Measurements from ENCODE around the gene PLAAT5. TPM values are rescaled to one million over a fixed set of nuclear protein-coding genes. Genes with fewer than 3 reads are reported as not detected.

The PLAAT5 gene
- total and polyA plus RNA-seq, 2 donors = 1.9 to 4.3 TPM

DNA sequence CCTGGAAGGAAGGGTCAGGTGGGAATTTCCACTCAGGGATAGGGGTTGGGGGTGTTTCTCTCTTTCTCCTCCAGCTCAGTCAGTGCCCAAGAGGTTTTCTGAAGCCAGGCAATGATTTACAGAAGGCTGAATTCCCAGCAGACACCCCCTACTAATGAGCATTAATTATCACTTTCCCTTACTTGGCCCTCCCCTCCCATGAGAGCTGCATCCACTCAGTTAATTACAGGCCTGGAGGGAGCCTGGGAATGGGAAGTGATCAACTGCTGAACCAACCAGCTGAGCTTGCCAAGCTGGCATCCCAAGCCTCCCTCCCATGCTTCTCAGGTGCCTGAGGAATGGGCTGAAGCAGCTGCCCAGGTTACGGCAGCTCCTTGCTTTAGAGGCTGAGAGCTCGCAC is 15.9 kb upstream of the PLAAT5 start:
- WGBS = 98% methylated on average over 2 of the region's 2 CpGs
- Histone ChIP-seq H3K4me1 (ENCODE audit: insufficient read depth) (no peaks in the 10 kb centered on the region), H3K4me3 (ENCODE audit: low read depth, low read length) (no peak overlapping the region), H3K36me3 (ENCODE audit: insufficient read depth) (no peaks in the 10 kb centered on the region), H3K27ac (ENCODE audit: low read depth) (no peak overlapping the region)
- DNase-seq (ENCODE audit: extremely low spot score) = no peak

DNA sequence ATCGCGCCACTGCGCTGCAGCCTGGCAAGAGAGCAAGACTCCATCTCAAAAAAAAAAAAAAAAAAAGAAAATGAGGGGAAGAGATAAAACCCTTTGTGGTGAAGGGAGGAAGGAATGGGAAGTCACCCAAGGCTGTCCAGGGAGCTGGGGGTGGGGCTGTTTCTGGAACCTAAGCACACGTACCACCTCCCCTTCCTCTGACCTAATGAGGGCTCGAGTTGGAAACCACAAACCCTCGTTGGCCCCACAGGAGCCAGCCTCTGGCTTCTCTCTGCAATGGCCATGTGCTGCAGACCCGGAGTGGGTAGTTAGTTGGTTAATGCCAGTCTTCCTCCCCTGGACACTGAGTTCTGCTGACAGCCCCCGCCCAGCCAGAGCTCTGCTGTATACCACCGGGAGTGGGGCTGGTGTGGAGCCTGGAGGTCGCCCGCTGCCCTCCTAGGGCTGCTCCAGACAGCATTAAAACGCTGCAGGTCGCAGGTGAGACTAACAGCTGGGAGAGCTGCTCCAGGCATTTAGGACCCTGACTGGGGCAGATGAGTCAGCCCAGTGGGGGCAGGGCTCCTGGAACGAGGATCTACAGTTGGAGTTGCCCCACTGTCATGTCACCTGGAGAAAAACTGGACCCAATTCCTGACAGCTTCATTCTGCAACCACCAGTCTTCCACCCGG is 15.0 kb upstream of the PLAAT5 start, which contains the start of gene LGALS12:
TSS of gene LGALS12 (plus strand) at position 228 of the 672 bp plus-strand sequence. CDS start at position 603, 375 bp downstream.
- 62% methylated on average over 15 of the region's 15 CpGs for WGBS
- Histone ChIP-seq H3K27ac (ENCODE audit: low read depth) (no peak within 1 kb of the TSS), H3K4me3 (ENCODE audit: low read depth, low read length) (no peak within 1 kb of the TSS), H3K36me3 (ENCODE audit: insufficient read depth) (no peaks in the 10 kb centered on the region), H3K4me1 (ENCODE audit: insufficient read depth) (no peaks in the 10 kb centered on the region)
- DNase-seq (ENCODE audit: extremely low spot score) = no peak

DNA sequence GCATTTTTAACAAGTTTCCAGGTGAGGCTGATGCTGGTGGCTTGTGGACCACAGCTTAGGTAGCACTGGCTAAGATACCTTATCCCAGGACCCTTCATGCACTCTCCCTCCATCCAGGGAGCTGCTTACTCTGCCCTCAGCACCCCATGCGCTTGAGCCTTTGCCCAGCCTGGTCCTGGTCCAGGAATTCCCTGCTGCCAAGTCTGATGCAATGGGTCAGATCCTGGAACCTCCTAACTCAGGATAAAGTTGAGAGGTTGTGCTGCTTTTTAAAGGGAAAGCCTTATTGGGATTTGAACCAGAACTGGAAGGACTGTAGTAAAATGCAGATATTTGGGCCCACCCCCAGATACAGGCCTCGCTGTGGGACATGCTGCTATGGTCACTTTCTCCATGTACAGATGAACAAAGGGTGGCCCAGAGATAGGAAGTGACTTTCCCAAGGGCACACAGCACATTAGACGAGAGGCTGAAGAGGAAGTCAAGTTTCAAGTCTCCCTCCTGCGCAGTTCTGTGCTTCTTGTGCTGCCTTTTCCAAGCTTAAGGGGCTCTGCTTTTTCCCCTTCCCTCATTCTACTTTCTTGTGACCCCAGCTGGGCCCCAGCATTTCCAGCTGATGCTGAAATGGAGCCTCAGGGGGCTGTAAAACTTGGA is 14.1 kb upstream of the PLAAT5 start:
- Histone ChIP-seq H3K27ac (ENCODE audit: low read depth) (no peak overlapping the region), H3K4me3 (ENCODE audit: low read depth, low read length) (no peak overlapping the region), H3K4me1 (ENCODE audit: insufficient read depth) (no peaks in the 10 kb centered on the region), H3K36me3 (ENCODE audit: insufficient read depth) (no peaks in the 10 kb centered on the region)
- DNase-seq (ENCODE audit: extremely low spot score) = no peak
- 73% methylated on average over 4 of the region's 4 CpGs for WGBS

DNA sequence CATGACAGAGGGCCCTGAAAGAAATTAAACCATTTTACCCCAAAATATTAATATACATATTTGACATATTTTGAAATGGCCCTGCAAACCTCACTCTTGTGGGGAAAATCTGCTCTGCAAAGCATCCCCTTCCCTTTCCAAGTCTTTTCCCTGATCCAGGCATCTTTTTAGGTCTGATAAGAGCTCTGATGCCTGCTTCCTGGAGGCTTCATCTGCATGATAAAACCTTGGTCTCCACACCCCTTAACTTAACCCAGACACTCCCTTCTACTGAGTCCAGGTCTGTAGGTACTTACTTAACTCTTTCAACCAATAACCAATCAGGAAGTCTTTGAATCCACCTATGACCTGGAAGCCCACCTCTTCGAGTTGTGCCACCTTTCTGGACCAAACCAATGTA is 13.1 kb upstream of the PLAAT5 start:
- Histone ChIP-seq H3K4me3 (ENCODE audit: low read depth, low read length) (no peak overlapping the region), H3K36me3 (ENCODE audit: insufficient read depth) (no peaks in the 10 kb centered on the region), H3K27ac (ENCODE audit: low read depth) (no peak overlapping the region), H3K4me1 (ENCODE audit: insufficient read depth) (no peaks in the 10 kb centered on the region)
- DNase-seq (ENCODE audit: extremely low spot score) = no peak
- 88% methylated on average over 1 of the region's 1 CpG for WGBS

DNA sequence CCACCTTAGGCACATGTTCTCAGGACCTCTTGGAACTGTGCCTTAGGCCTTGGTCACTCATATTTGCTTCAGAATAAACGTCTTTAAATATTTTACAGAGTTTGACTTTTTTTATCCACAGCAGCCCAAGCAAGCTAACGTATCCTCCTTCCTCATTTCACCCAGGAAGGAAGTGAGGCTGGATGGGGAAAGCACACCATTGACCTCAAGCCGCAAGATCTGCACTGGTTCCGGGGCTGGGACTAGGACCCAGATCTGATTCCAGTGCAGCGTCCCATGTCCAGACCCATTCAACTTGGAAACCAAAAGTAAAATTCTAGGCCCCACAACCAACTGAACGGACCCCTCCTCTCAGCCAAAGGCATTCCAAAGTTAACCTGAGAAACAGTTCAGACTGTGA is 12.5 kb upstream of the PLAAT5 start:
- Histone ChIP-seq H3K4me1 (ENCODE audit: insufficient read depth) (no peaks in the 10 kb centered on the region), H3K27ac (ENCODE audit: low read depth) (no peak overlapping the region), H3K4me3 (ENCODE audit: low read depth, low read length) (no peak overlapping the region), H3K36me3 (ENCODE audit: insufficient read depth) (no peaks in the 10 kb centered on the region)
- WGBS = 77% methylated on average over 6 of the region's 6 CpGs
- no peak for DNase-seq (ENCODE audit: extremely low spot score)

DNA sequence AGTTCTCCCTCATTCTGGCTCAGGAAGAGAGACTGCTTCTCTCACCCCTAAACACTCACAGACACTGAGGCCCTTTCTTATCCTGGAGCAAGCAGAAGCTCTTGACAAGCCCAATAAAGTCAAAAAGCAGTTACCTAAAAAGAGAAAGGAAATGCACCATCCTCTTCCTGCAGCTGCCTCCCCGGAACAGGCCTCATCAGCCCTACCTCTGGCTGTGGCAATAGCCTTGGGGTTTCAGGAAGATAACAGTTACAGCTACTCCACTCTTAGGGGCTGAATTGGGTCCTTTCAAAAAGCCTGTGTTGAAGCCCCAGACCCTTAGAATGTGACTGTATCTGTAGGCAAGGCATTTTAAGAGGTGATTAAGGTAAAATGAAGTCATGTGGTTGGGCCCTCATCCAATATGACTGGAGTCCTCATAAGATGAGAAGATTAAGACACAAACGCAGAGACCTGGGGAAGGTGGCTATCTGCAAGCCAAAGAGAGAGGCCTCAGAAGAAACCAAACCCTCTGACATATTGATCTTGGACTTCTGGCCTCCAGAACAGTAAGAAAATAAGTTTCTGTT is 11.4 kb upstream of the PLAAT5 start:
- Histone ChIP-seq H3K27ac (ENCODE audit: low read depth) (no peak overlapping the region), H3K36me3 (ENCODE audit: insufficient read depth) (no peaks in the 10 kb centered on the region), H3K4me3 (ENCODE audit: low read depth, low read length) (no peak overlapping the region), H3K4me1 (ENCODE audit: insufficient read depth) (no peaks in the 10 kb centered on the region)
- 57% methylated on average over 2 of the region's 2 CpGs for WGBS
- no peak for DNase-seq (ENCODE audit: extremely low spot score)

DNA sequence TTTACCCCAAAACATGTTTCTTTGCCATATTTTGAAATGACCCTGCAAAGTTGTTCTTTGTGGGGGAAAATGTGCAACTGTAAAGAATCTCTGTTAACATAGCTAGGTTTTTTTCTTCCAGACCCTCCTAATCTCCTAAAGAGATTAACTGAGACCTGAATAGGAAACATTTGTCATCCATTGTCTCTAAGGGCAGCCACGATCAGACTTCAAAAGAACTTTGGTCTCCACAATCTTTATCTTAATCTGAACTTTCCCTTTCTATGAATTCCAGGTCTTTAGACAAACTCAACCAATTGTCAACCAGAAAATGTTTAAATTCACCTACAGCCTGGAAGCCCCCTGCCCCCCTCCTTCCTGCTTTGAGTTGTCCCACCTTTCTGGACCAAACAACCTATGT is 10.3 kb upstream of the PLAAT5 start:
- Histone ChIP-seq H3K4me1 (ENCODE audit: insufficient read depth) (no peaks in the 10 kb centered on the region), H3K27ac (ENCODE audit: low read depth) (no peak overlapping the region), H3K36me3 (ENCODE audit: insufficient read depth) (no peaks in the 10 kb centered on the region), H3K4me3 (ENCODE audit: low read depth, low read length) (no peak overlapping the region)
- 54% methylated on average over 1 of the region's 1 CpG for WGBS
- DNase-seq (ENCODE audit: extremely low spot score) = no peak

DNA sequence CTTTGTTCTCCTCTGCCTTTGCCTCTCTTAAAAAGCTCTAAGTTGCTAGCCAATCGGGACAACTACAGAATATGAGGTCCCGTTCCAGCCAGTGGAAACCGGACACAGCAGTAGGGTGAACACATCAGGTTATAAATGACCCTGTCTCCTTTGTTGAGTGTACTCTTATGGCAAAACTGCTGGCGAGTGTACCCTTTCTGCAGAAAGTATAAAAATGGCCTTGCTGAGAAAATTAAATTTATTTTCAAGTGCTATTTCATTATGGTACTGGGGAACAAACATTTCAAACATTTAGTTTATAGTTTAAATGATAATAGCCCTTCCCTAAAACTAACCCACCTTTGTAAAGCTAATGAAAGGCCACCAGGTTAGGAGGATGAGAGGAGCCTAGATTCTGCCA is 8.9 kb upstream of the PLAAT5 start:
- Histone ChIP-seq H3K36me3 (ENCODE audit: insufficient read depth) (no peaks in the 10 kb centered on the region), H3K4me1 (ENCODE audit: insufficient read depth) (no peaks in the 10 kb centered on the region), H3K27ac (ENCODE audit: low read depth) (no peak overlapping the region), H3K4me3 (ENCODE audit: low read depth, low read length) (no peak overlapping the region)
- no peak for DNase-seq (ENCODE audit: extremely low spot score)
- WGBS = 92% methylated on average over 4 of the region's 4 CpGs

DNA sequence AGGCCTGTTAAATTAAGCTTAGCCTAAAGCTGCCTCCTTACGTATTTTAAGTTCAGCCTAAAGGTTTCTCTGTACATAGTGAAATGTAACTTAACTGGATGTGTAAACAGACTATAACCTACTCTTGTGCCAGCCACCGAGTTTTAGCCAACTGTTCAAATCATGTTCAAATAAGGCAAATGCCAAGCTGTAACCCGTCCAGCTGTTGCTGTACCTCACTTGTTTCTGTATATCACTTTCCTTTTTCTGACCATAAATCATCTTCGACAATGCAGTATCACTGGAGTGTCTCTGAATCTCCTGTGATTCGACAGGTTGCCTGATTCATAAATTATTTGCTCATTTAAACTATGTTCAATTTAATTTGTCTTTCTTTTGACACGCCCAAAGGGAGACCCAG is 4.0 kb upstream of the PLAAT5 start:
- Histone ChIP-seq H3K27ac (ENCODE audit: low read depth) (no peak overlapping the region), H3K4me3 (ENCODE audit: low read depth, low read length) (no peak overlapping the region), H3K36me3 (ENCODE audit: insufficient read depth) (no peaks in the 10 kb centered on the region), H3K4me1 (ENCODE audit: insufficient read depth) (no peaks in the 10 kb centered on the region)
- WGBS = 78% methylated on average over 6 of the region's 6 CpGs
- DNase-seq (ENCODE audit: extremely low spot score) = no peak

DNA sequence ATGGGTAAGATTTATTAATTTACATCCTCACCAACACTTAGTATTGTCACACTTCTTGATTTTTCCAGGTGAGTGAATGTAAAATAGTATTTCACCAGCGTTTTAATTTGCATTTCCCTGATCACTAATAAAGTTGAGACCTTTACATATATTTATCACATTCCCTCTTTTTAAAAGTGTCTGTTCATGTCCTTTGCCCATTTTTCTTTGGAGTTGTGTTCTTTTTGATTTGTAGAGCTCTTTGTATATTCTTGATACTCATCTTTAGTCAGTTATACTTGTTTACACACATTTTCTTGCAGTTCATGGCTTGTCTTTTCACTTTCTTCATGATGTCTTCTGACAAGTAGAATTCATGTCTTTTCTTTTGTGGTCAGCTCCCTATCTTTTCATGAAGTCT is 2.2 kb upstream of the PLAAT5 start:
- Histone ChIP-seq H3K4me3 (ENCODE audit: low read depth, low read length) (no peak overlapping the region), H3K36me3 (ENCODE audit: insufficient read depth) (no peaks in the 10 kb centered on the region), H3K4me1 (ENCODE audit: insufficient read depth) (no peaks in the 10 kb centered on the region), H3K27ac (ENCODE audit: low read depth) (no peak overlapping the region)
- WGBS = 94% methylated on average over 1 of the region's 1 CpG
- DNase-seq (ENCODE audit: extremely low spot score) = no peak

DNA sequence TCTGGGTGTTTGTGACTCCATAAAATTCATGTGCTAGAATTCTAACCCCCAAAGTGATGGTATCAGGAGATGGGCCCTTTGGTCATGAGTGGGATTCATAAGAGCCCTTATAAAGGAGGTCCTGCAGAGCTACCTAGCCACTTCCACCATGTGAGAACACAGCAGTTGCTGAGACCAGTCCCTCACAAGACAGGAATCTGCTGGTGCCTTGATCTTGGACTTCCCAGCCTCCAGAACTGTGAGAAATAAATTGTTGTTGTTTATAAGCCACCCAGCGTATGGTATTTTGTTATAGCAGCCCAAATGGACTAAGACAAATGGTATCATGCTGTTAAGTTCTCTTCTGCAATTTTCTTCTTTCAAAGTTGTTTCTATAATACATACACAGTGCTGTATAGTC is 1.5 kb upstream of the PLAAT5 start:
- 99% methylated on average over 1 of the region's 1 CpG for WGBS
- H3K4me3 ChIP-seq (ENCODE audit: low read depth, low read length) = no peak overlapping the region
- no peaks in the 10 kb centered on the region for H3K4me1 ChIP-seq (ENCODE audit: insufficient read depth)
- H3K36me3 ChIP-seq (ENCODE audit: insufficient read depth) = no peaks in the 10 kb centered on the region
- H3K27ac ChIP-seq (ENCODE audit: low read depth) = no peak overlapping the region
- no peak for DNase-seq (ENCODE audit: extremely low spot score)

DNA sequence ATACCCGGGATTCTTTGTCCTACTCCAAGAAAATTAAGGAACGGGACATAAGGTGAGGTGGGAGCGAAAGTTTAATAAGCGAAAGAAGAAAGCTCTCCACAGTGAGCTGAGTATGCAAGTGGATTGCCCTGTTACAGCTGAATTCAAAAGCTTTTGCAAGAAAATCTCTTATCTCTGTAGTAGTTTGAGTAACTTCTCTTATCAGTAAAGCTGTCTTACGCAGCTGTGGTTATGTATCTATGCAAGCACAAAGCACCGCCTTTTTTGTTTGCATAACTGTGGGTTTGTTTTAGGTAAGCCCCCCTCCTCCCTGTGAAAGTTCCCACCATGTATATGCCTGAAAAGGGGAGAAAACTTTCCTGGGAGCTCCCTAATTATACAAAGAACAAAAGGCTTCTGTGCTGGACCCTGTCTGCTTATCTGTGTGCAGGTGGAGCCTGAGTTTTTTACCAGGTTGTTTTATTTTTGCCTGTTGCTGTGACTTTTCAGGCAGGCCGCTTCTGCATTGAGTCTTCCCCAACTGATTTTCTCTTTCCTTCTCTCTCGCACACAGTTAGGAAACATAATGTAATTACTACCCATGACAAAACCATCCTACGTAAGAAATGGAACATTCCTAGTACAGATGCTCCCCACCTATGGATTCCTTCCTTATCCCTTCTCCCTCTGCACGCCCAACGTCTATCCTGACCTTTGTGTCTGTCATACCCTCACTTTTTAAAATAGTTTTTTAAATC is 837 bp upstream of the PLAAT5 start:
- no peak for DNase-seq (ENCODE audit: extremely low spot score)
- H3K27ac ChIP-seq (ENCODE audit: low read depth) = no peak overlapping the region
- no peaks in the 10 kb centered on the region for H3K4me1 ChIP-seq (ENCODE audit: insufficient read depth)
- no peak overlapping the region for H3K4me3 ChIP-seq (ENCODE audit: low read depth, low read length)
- H3K36me3 ChIP-seq (ENCODE audit: insufficient read depth) = no peaks in the 10 kb centered on the region
- WGBS = 40% methylated on average over 11 of the region's 11 CpGs

DNA sequence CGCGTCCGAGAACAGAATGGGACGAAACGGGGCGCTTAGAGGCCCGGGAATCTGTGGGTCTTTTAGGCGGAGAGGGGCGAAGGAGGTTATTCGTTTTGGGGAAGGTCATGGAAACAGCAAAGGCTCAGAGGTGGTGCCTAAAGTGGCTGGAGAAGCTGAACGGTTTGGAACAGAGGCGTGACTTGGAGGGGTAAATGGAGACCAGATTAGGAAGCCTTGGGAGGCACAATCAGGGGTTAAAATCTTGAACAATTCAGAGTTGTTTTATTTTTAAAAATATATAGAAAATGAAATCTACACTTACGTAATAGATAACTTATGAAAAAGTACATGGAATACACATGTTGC is 247 bp upstream of the PLAAT5 start:
- DNase-seq (ENCODE audit: extremely low spot score) = no peak
- H3K36me3 ChIP-seq (ENCODE audit: insufficient read depth) = no peaks in the 10 kb centered on the region
- H3K4me1 ChIP-seq (ENCODE audit: insufficient read depth) = no peaks in the 10 kb centered on the region
- WGBS = under 1% methylated on average over 13 of the region's 13 CpGs
- H3K27ac ChIP-seq (ENCODE audit: low read depth) = peak overlapping the region; percentile 62
- peak overlapping the region; percentile 52 for H3K4me3 ChIP-seq (ENCODE audit: low read depth, low read length)

DNA sequence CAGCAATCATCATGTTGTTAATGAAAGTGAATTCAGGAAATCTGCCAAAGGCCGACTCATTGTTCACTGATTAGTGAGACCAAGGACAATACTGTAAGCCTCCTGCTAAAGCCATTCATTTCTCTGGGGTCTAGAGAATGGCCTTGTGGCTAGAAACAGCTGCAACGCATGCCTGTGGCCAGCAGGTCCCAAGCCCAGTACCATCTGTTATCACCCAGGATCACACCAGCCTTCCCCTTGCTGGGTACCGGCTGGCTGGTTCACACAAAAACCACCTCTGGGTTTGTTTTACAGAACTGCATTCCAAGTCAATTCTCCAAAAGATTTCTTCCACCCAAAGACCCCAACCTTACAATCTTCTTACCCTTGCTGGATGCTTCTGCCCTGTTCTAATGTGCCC is 1.1 kb downstream of the PLAAT5 start:
- WGBS = 69% methylated on average over 3 of the region's 3 CpGs
- Histone ChIP-seq H3K4me1 (ENCODE audit: insufficient read depth) (no peaks in the 10 kb centered on the region), H3K4me3 (ENCODE audit: low read depth, low read length) (no peak overlapping the region), H3K36me3 (ENCODE audit: insufficient read depth) (no peaks in the 10 kb centered on the region), H3K27ac (ENCODE audit: low read depth) (no peak overlapping the region)
- DNase-seq (ENCODE audit: extremely low spot score) = no peak
